Stimulated activated CD8-positive, alpha-beta memory T cell treated with anti-CD3 and anti-CD28 coated beads, Interleukin-12 subunit alpha, Interleukin-12 subunit beta, amount 100 ng/mL, for 24 hours (primary cell): ENCODE results near the gene CTPS2.
"Not testable (repeated sequence)": the region's sequence is repeated elsewhere in the genome, so short reads cannot be mapped to it uniquely, and the experiment has no call there.

ENCODE experiments used
- DNase-seq: peaks from one replicate; pipeline ENCODE4 v3.0.0-alpha.2; 2020; ENCODE audit errors: extremely low read depth

The CTPS2 gene

DNA sequence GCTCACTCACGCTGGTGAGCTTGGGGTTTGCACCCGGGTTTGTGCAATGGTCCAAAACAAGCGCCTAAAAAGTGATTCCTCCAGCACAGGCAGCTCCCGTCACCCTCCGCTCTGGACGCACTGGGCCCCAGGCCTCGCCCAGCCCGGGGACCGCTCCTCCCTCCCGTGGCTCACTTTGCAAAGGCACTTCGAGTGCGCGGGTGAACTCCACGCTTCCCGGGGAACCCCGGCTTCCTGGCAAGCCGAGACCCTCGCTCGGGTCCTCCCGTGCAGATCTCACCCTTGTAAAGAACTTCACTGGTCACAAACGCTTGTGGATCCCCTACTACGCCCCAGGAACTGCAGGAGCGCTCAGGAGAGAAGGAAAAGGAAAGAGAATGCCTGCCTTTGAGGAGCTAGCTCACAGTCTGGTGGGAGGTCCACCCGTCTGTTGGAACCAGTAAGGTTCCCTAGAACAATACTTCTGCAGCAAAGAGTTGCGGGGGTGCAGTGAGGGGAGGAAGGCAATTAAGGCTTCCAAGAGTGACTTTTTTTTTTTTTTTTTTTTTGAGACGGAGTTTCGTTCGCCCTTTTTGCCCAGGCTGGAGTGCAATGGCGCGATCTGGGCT lies at the start of gene CTPS2:
Gene CTPS2 (minus strand): TSS at position 122 of the 608 bp plus-strand sequence. CDS start 9,767 bp downstream, outside the sequence.
- DNase-seq, result peak; percentile 7

- DNase-seq, result not testable (repeated sequence)
These were observed 49.0 kb upstream of the CTPS2 start for GRCh38 chrX:16761500-16761899.

DNA sequence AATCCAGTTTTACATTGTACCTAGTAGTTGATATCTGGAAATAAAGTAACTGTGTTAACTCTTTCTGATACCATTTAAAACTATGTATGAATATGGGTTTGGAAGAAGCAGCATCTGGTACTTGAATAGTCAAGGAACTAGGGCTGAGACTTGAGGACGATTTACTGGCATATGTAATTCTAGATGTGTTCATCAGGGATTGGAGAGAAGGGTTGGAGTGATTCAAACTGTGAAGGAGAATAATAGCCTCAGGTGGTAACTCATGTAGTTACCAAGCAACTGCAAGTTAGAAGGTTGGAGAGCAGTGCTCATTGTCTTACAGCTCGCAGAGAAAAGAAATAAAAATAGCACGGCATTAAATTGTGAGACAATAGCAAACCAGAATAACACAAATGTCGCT lies 44.3 kb upstream of the CTPS2 start:
- DNase-seq, result no peak

- no peak for DNase-seq
These were observed 41.5 kb upstream of the CTPS2 start for GRCh38 chrX:16754019-16754418.

DNA sequence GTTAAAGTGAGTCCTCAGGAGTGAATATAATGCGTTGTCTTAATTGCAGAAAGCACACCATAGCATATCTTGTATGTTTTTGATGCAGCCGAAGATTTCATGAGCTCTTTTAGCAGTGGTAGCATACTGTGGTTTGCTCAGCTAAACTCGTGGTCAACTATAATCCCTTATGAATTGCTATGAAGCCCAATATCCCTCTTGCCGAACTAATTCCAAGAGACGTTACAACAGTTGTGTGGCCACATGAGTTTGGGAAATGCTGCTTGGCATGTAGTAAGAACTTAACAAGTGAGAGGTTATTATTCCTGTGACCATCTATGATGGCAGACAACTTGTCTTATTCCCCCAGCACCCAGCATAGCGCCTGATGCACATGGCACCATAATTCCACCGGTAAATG lies 37.7 kb upstream of the CTPS2 start:
- DNase-seq, result no peak

- no peak for DNase-seq
These were observed 36.0 kb upstream of the CTPS2 start for GRCh38 chrX:16748425-16748824.

DNA sequence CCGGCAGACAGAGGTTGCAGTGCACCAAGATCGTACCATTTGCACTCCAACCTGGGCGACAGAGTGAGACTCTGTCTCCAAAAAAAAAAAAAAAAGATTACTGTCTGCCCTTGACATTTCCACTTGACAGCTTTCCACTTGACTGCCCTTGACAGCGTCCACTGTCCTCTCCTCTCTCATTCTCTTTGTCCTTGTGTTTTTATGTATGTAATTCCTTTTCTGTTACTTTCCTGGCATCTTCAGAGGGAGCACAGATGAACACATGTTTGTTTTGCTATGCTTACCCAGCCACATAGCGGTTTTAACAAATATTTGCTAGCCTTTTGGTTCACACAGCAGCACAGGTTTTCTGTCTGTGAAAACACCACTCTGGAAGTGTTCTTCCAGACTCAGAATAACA lies 33.2 kb upstream of the CTPS2 start:
- no peak for DNase-seq

GRCh38 chrX:16745102-16745501 lies 32.6 kb upstream of the CTPS2 start:
- DNase-seq, result no peak

DNA sequence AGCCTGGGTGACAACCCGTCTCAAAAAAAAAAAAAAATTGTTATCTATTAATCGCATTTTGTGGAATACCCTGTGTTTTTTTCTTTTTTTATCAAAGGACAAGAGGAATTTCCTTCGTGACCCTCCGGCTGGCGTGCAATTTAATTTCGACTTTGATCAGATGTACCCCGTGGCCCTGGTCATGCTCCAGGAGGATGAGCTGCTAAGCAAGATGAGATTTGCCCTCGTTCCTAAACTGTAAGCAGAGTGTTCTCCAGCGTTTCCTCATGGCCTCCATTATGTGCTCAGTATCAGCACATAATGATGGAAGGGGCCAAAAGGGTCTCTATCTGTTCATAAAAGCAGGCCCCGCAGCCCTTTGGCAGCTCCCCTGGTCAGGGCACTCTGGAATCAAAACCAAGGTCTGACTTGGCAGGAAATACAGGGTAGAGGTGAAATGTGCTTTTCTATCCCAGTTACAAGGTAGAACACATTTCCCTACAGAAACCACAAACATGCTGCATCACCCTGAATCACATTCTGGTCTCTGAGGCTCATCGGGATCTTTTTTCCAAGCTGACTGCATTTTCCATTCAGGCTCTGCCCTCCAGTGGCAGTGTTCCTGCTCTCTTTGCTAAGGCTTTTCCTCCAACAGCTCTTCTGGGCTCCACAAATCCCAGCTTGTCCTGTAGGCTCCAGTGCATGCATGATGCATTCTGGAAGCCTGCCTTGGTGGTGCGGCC lies 31.3 kb upstream of the CTPS2 start:
- no peak for DNase-seq

DNA sequence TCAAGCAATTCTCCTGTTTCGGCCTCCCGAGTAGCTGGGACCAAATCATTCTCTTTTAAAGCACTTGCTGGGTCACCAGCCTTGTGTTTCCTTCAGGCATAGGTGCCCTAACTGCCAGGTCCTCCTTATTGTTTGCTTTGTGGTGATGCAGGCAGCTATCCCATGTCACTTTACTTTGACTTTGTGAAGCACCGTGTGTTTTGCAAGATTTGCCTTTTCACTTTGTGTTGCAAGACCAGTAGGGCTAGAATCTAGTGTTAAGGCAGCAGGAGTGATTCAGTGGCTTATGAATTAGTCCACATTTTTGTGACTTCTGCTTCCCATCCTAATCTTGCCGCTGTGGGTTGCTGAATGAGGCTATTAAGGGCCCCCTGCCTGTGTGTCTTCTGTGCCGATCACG lies 27.1 kb upstream of the CTPS2 start:
- DNase-seq, result no peak

DNA sequence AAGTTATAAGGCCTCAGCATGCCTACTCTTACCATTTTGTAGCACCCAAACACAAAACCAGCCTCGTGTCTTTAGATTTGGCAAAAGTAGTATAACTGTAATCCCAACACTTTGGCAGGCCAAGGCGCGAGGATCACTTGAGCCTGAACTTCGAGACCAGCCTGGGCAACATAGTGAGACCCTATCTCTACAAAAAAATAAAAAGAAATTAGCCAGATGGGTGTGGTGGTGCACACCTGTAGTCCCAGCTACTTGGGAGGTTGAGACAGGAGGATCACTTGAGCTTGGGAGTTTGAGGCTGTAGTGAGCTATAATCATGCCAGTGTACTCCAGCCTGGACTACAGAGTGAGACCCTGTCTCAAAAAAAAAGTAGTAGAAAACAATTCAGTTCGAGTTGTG lies 24.6 kb upstream of the CTPS2 start:
- DNase-seq, result no peak

- no peak for DNase-seq
These were observed 20.5 kb upstream of the CTPS2 start for GRCh38 chrX:16733013-16733412.

DNA sequence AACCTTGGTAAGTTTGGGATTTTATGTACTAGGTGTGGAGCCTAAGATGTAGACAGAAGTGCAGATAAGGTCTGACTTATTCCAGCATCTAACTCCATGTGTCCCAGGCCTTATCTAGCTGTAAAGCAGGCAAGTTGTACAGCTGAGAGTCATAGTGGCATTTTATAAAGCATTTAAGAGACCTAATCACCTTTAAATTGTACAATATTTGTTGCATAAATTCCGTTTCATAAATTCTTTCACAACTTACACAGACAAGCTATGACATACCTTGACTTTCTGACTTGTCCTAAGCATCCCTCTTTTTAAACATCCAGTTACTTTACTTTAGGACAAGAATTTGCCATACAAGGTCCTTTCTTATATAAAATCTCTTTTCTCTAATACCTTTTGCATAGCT lies 18.0 kb upstream of the CTPS2 start:
- no peak for DNase-seq

- no peak for DNase-seq
These were observed 15.2 kb upstream of the CTPS2 start for GRCh38 chrX:16727637-16728036.

DNA sequence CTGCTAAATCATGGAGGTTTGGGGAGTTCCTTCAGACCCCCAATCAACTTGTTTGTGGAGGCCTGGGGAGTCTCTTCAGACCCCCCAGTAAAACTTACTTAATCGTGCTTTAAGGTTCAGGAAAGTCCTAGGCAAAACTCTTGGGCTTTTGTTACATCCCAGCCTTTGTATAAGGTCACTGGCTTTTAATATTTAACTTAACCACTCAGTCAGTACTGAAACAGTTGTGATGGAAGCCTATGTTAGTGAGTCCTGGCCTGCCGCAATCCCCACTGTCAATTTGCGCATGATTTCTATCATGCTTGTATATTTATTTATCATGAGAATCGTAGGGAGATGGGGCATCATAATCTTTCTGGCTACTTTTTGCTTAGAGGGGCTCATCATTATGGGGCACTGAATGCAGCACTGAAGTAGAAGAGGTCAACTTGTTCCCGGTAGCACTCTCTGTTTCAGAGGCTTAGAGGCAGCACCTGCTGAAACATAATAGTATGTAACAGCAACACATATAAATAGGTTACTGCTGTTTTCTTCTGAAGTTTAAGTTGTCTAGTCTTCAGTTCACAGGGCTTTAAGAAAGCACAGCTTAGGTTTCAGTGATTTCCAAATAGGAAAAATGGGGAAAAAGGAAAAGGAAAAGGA lies 14.0 kb upstream of the CTPS2 start:
- DNase-seq, result not testable (repeated sequence)

- DNase-seq, result no peak
These were observed 12.6 kb upstream of the CTPS2 start for GRCh38 chrX:16725072-16725471.

DNA sequence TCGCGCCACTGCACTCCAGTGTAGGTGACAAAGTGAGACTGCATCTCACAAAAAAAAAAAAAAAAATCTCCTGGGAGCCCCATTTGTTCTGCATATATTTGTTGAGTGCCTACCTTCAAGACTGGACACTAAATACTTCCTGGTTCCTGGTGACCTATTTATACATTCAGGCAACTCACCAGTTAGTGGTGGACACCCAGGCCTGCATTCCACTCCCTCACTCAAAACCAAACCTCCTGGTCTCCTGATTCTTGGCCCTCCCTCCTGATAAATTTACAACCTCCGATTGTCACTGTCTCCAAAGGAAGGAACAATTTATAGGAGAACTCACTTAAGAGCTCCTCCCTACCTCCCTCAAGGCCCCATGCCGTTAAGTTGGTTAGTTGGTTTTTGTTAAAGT lies 10.0 kb upstream of the CTPS2 start:
- DNase-seq, result no peak

DNA sequence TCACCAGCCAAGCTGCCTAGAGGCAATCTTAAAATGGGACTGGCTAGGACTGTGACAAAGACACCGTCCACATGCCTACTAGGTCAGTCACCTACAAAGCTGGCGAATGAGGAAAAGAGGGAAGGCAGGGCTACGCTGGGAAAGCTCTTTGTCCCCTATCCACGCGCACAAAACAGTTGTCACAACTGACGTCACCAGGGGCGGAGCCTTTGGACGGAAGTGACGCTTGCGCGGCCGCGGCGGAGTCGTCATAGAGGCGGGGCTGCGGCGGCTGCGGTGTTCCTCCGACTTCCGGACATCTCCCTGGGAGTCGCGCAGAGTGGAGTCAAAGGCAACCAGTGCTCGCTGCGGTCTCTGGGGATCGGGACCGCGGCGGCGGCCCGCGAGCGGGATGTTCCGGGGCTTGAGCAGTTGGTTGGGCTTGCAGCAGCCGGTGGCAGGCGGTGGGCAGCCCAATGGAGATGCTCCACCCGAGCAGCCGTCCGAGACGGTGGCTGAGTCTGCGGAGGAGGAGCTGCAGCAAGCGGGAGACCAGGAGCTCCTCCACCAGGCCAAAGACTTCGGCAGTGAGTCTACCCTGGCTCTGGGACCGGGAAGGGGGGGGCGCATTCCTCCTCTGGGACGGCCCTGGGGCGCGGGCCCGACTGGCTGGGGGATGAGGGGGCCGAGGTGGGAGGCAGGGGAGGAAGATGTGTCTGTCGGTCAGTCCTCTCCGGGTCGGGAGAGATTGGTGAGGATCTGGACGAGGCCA lies 7.0 kb upstream of the CTPS2 start, which contains the start of gene SYAP1:
Gene SYAP1 (plus strand): TSS at position 279 of the 751 bp plus-strand sequence. CDS start 113 bp downstream, at position 392.
- peak; percentile 70 for DNase-seq

GRCh38 chrX:16718824-16719333 lies 6.4 kb upstream of the CTPS2 start:
- no peak for DNase-seq

DNA sequence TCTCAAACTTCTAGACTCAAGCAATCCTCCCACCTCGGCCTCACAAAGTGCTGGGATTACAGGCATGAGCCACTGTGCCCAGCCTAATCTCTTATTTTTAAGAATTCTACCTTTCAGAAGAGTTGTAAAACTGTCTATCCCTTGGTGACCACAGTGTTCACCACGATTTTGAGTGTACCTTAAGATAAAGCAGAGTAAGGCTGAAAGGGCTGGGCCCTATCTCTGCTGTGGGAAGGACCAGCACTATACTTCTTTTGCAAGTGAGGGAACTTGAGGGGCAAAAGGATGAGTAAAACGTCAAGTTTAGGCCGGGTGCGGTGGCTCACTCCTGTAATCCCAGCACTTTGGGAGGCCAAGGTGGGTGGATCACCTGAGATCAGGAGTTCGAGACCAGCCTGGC lies 4.0 kb upstream of the CTPS2 start:
- DNase-seq, result not testable (repeated sequence)

- DNase-seq, result not testable (repeated sequence)
These were observed 3.2 kb upstream of the CTPS2 start for GRCh38 chrX:16715638-16716037.

DNA sequence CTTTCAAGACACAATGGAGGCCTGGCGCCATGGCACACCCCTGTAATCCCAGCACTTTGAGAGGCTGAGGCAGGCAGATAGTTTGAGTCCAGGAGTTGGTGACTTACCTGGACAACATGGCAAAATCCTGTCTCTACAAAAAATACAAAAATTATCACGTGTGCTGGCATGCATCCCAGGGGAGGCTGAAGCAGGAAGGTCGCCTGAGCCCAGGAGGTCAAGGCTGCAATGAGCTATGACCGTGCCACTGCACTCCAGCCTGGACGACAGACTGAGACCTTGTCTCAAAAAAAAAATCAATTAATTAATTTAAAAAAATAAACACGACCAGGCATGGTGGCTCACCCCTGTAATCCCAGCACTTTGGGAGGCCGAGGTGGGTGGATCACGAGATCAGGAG lies 2.0 kb upstream of the CTPS2 start:
- no peak for DNase-seq
